GM23248 (cell line): ENCODE measurements around the gene PDE1A. TPM values are rescaled to one million over a fixed set of nuclear protein-coding genes. Genes with fewer than 3 reads are reported as not detected.

ENCODE experiments used
- DNase-seq: peaks from one replicate; pipeline ENCODE4 v3.0.0-alpha.2; 2015
- H2AFZ ChIP-seq: fragments of 200-600 bp; sonication (generic); 2 replicates; pipeline ENCODE4 v1.6.1; 2016; ENCODE audit warnings: antibody characterized with exemption
- H3F3A ChIP-seq: fragments of 200-600 bp; sonication (generic); 2 replicates; pipeline ENCODE4 v1.6.1; 2016; ENCODE audit warnings: mild to moderate bottlenecking, antibody characterized with exemption, mixed run types; ENCODE audit not compliant: insufficient read depth
- H3K27ac ChIP-seq: fragments of 200-600 bp; sonication (generic); 2 replicates; pipeline ENCODE4 v1.5.1; 2016; ENCODE audit warnings: mild to moderate bottlenecking
- H3K27me3 ChIP-seq: fragments of 200-600 bp; sonication (generic); replicated peaks from 2 replicates; pipeline ENCODE4 v1.6.1; 2016; ENCODE audit warnings: mild to moderate bottlenecking; ENCODE audit not compliant: insufficient read depth
- H3K36me3 ChIP-seq: fragments of 200-600 bp; sonication (generic); 2 replicates; pipeline ENCODE4 v1.6.1; 2016; ENCODE audit warnings: low read depth, mild to moderate bottlenecking
- H3K4me1 ChIP-seq: fragments of 200-600 bp; sonication (generic); 2 replicates; pipeline ENCODE4 v1.6.1; 2016; ENCODE audit warnings: mild to moderate bottlenecking; ENCODE audit not compliant: insufficient read depth
- H3K4me2 ChIP-seq: fragments of 200-600 bp; sonication (generic); one replicate; pipeline ENCODE4 v1.6.1; 2016; ENCODE audit warnings: mild to moderate bottlenecking; ENCODE audit not compliant: unreplicated experiment
- H3K4me3 ChIP-seq: fragments of 200-600 bp; sonication (generic); 2 replicates; pipeline ENCODE4 v1.5.1; 2016; ENCODE audit warnings: mild to moderate bottlenecking
- H3K79me2 ChIP-seq: fragments of 200-600 bp; sonication (generic); 2 replicates; pipeline ENCODE4 v1.6.1; 2016; ENCODE audit warnings: mild to moderate bottlenecking; ENCODE audit not compliant: insufficient read depth
- H3K9ac ChIP-seq: fragments of 200-600 bp; sonication (generic); 2 replicates; pipeline ENCODE4 v1.6.1; 2016; ENCODE audit warnings: mild to moderate bottlenecking
- H3K9me2 ChIP-seq: fragments of 200-600 bp; sonication (generic); 2 replicates; pipeline ENCODE4 v1.6.1; 2016; ENCODE audit warnings: mixed run types, mild to moderate bottlenecking, moderate library complexity; ENCODE audit not compliant: insufficient read depth
- H3K9me3 ChIP-seq: fragments of 200-600 bp; sonication (generic); one replicate; pipeline ENCODE4 v1.6.1; 2017; ENCODE audit warnings: low read depth
- H4K20me1 ChIP-seq: fragments of 200-600 bp; sonication (generic); 2 replicates; pipeline ENCODE4 v1.6.0; 2016; ENCODE audit not compliant: insufficient read depth
- EZH2 ChIP-seq: fragments of 200-600 bp; sonication (generic); IDR thresholded peaks from 2 replicates; pipeline ENCODE4 v1.6.1; 2018; ENCODE audit warnings: antibody characterized with exemption, mild to moderate bottlenecking; ENCODE audit not compliant: insufficient read depth, poor library complexity, severe bottlenecking
- EZH2phosphoT487 ChIP-seq: fragments of 200-600 bp; sonication (generic); IDR thresholded peaks from 2 replicates; pipeline ENCODE4 v1.6.1; 2018; ENCODE audit warnings: antibody characterized with exemption, moderate library complexity, mild to moderate bottlenecking, low read depth; ENCODE audit not compliant: insufficient read depth
- whole genome bisulfite sequencing, 2 experiments: methylation state at CpG; one replicate each; pipeline ENCODE4 v1.1.6; 2015 to 2017; ENCODE audit warnings: low lambda C conversion rate in 2 of 2, low coverage in 1 of 2; ENCODE audit errors: missing lambda C conversion rate in 2 of 2; 5-methylcytosine and 5-hydroxymethylcytosine counted together
- in situ Hi-C: fragments of 300-500 bp; cut with MboI; formaldehyde crosslinking; loops from 2 replicates; pipeline ENCODE4 v1.15.0; 2020
- polyA plus RNA-seq: library from polyadenylated mRNA; unstranded; fragments of >200 nt; fragmentation: Nextera tagmentation; extraction: Ambion mirVana; gene quantifications from 2 replicates; pipeline ENCODE4 v1.2.1, GENCODE V29; 2016
- total RNA-seq: library from RNA; depleted of rRNA; stranded (reverse); fragments of >200 nt; shearing (Covaris generic); gene quantifications from 2 replicates; pipeline ENCODE4 v1.2.3, GENCODE V29; 2014

Gene PDE1A
- total and polyA plus RNA-seq, 2 experiments from 2014 or later, result 1.0 to 1.9 TPM

- no peaks in the 10 kb centered on the region for H4K20me1 ChIP-seq
- H3K27me3 ChIP-seq, result no peaks in the 10 kb centered on the region
- H3K4me1 ChIP-seq, result no peaks in the 10 kb centered on the region
- no peak overlapping the region for H2AFZ ChIP-seq
- no peaks in the 10 kb centered on the region for H3K9me2 ChIP-seq
- no peaks in the 10 kb centered on the region for H3K79me2 ChIP-seq
- H3F3A ChIP-seq, result no peaks in the 10 kb centered on the region
- no peaks in the 10 kb centered on the region for H3K9me3 ChIP-seq
- no peak overlapping the region for H3K27ac ChIP-seq
- H3K4me3 ChIP-seq, result no peak overlapping the region
- no peaks in the 10 kb centered on the region for H3K36me3 ChIP-seq
- no peak overlapping the region for H3K4me2 ChIP-seq
- H3K9ac ChIP-seq, result no peak overlapping the region
- 13 to 22% methylated on average over 1 of the region's 1 CpG for WGBS, 2 experiments
- no peak for TF ChIP-seq EZH2phosphoT487
- no peak for TF ChIP-seq EZH2
- in situ Hi-C loops, result no loop called here
- DNase-seq, result no peak
Measured at GRCh38 chr2:182241936-182242335, 184.9 kb downstream of the PDE1A start.

- Histone ChIP-seq H3K27ac (no peak overlapping the region), H3K9ac (no peak overlapping the region), H3K27me3 (no peaks in the 10 kb centered on the region), H3K9me3 (no peaks in the 10 kb centered on the region), H3K4me1 (no peaks in the 10 kb centered on the region), H3K9me2 (no peaks in the 10 kb centered on the region), H2AFZ (no peak overlapping the region), H3K4me2 (no peak overlapping the region), H3K36me3 (no peaks in the 10 kb centered on the region), H3F3A (no peaks in the 10 kb centered on the region), H3K79me2 (no peaks in the 10 kb centered on the region), H3K4me3 (no peak overlapping the region), H4K20me1 (no peaks in the 10 kb centered on the region)
- no peak for TF ChIP-seq EZH2
- no peak for TF ChIP-seq EZH2phosphoT487
- in situ Hi-C loops, result no loop called here
- WGBS, 2 experiments, result 64 to 68% methylated on average over 5 of the region's 5 CpGs
- peak; percentile 27 for DNase-seq
Measured at GRCh38 chr2:182240862-182241371, 185.9 kb downstream of the PDE1A start.

- H3K27ac ChIP-seq, result peak overlapping the region; percentile 85
- H4K20me1 ChIP-seq, result no peaks in the 10 kb centered on the region
- peaks cover 40% of the 10 kb centered on the region for H3K4me1 ChIP-seq
- H3K9me3 ChIP-seq, result no peaks in the 10 kb centered on the region
- H3K4me3 ChIP-seq, result no peak overlapping the region
- H3K79me2 ChIP-seq, result no peaks in the 10 kb centered on the region
- TF ChIP-seq EZH2phosphoT487, result no peak
- no peak for TF ChIP-seq EZH2
- in situ Hi-C loops, result no loop called here
- peak; percentile 62 for DNase-seq
- H2AFZ ChIP-seq, result no peak overlapping the region
- H3K36me3 ChIP-seq, result no peaks in the 10 kb centered on the region
- peak overlapping the region; percentile 43 for H3K4me2 ChIP-seq
- no peaks in the 10 kb centered on the region for H3K27me3 ChIP-seq
- H3K9ac ChIP-seq, result no peak overlapping the region
- H3K9me2 ChIP-seq, result 0 out of 2 replicates have a peak, but pooled peaks cover under 1% of the 10 kb centered on the region
- peaks cover 35% of the 10 kb centered on the region for H3F3A ChIP-seq
Measured at GRCh38 chr2:182230561-182230960, 196.3 kb downstream of the PDE1A start.

GRCh38 chr2:182229297-182229696 is 197.5 kb downstream of the PDE1A start:
- peaks cover 35% of the 10 kb centered on the region for H3F3A ChIP-seq
- TF ChIP-seq EZH2, result no peak
- no peak for TF ChIP-seq EZH2phosphoT487
- H3K4me2 ChIP-seq, result peak overlapping the region; percentile 37
- H3K9ac ChIP-seq, result peak overlapping the region; percentile 58
- H3K27ac ChIP-seq, result peak overlapping the region; percentile 85
- WGBS, 2 experiments, result 2% methylated on average over 2 of the region's 2 CpGs
- no peak overlapping the region for H2AFZ ChIP-seq
- H3K27me3 ChIP-seq, result no peaks in the 10 kb centered on the region
- H4K20me1 ChIP-seq, result no peaks in the 10 kb centered on the region
- H3K36me3 ChIP-seq, result no peaks in the 10 kb centered on the region
- peaks cover 40% of the 10 kb centered on the region for H3K4me1 ChIP-seq
- no peaks in the 10 kb centered on the region for H3K9me3 ChIP-seq
- 0 out of 2 replicates have a peak, but pooled peaks cover 7% of the 10 kb centered on the region for H3K9me2 ChIP-seq
- no peaks in the 10 kb centered on the region for H3K79me2 ChIP-seq
- DNase-seq, result peak; percentile 80
- peak overlapping the region; percentile 35 for H3K4me3 ChIP-seq
- in situ Hi-C loops, result no loop called here

- H3K4me3 ChIP-seq, result peak overlapping the region; percentile 35
- no peak overlapping the region for H2AFZ ChIP-seq
- H3K27ac ChIP-seq, result peak overlapping the region; percentile 85
- H3K4me2 ChIP-seq, result peak overlapping the region; percentile 58
- 0% methylated on average over 2 of the region's 2 CpGs for WGBS, 2 experiments
- DNase-seq, result peak; percentile 94
- no peaks in the 10 kb centered on the region for H3K9me3 ChIP-seq
- H3K9ac ChIP-seq, result peak overlapping the region; percentile 58
- no peaks in the 10 kb centered on the region for H3K27me3 ChIP-seq
- TF ChIP-seq EZH2 (no peak), EZH2phosphoT487 (no peak)
- H3K9me2 ChIP-seq, result 0 out of 2 replicates have a peak, but pooled peaks cover 7% of the 10 kb centered on the region
- no peaks in the 10 kb centered on the region for H3K36me3 ChIP-seq
- no peaks in the 10 kb centered on the region for H4K20me1 ChIP-seq
- peaks cover 35% of the 10 kb centered on the region for H3F3A ChIP-seq
- in situ Hi-C loops, result no loop called here
- no peaks in the 10 kb centered on the region for H3K79me2 ChIP-seq
- H3K4me1 ChIP-seq, result peaks cover 40% of the 10 kb centered on the region
Measured at GRCh38 chr2:182228741-182229140, 198.1 kb downstream of the PDE1A start.
